Islet of Langerhans (tissue), 1 donor: ENCODE data around the gene TFR2.

Experiments
- FAIRE-seq: peaks from one replicate; lab custom pipeline; 2011; peaks lifted over from hg19 to GRCh38; lab: Jason Lieb, UNC

TFR2 gene

GRCh38 chr7:100572281-100572948 is 68.9 kb downstream of the TFR2 start:
- no peak for FAIRE-seq

- no peak for FAIRE-seq
Observed at GRCh38 chr7:100571829-100572116, 69.6 kb downstream of the TFR2 start.

GRCh38 chr7:100570954-100571828 is 70.2 kb downstream of the TFR2 start:
- FAIRE-seq = no peak
